ENCODE measurements around the gene NCSTN. TPM values are rescaled to one million over a fixed set of nuclear protein-coding genes. Genes with fewer than 3 reads are reported as not detected.

Gene NCSTN
- total RNA-seq, 1 donor from 2014 or later, result 50.6 TPM

GRCh38 chr1:160353223-160353622, 10.0 kb downstream of the NCSTN start:
- no peak for DNase-seq (ENCODE audit: extremely low spot score in 2 of 2)
- no peaks in the 10 kb centered on the region for H3K4me1 ChIP-seq
- no peak overlapping the region for H3K27ac ChIP-seq
- no peak overlapping the region for H3K4me3 ChIP-seq
- no peak for TF ChIP-seq POLR2AphosphoS5 (IDR thresholded peaks at IDR 0.05; ENCODE audit: insufficient read depth in 1 of 2, low read depth in 1 of 2)
- no peak for TF ChIP-seq POLR2A (IDR thresholded peaks at IDR 0.05)
- TF ChIP-seq, protein P1, sequence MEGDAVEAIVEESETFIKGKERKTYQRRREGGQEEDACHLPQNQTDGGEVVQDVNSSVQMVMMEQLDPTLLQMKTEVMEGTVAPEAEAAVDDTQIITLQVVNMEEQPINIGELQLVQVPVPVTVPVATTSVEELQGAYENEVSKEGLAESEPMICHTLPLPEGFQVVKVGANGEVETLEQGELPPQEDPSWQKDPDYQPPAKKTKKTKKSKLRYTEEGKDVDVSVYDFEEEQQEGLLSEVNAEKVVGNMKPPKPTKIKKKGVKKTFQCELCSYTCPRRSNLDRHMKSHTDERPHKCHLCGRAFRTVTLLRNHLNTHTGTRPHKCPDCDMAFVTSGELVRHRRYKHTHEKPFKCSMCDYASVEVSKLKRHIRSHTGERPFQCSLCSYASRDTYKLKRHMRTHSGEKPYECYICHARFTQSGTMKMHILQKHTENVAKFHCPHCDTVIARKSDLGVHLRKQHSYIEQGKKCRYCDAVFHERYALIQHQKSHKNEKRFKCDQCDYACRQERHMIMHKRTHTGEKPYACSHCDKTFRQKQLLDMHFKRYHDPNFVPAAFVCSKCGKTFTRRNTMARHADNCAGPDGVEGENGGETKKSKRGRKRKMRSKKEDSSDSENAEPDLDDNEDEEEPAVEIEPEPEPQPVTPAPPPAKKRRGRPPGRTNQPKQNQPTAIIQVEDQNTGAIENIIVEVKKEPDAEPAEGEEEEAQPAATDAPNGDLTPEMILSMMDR (IDR thresholded peaks at IDR 0.05), result no peak
- no peaks in the 10 kb centered on the region for H3K9me3 ChIP-seq
- peaks cover 0 to 92% of the 10 kb centered on the region in 2 donors for H3K36me3 ChIP-seq
- no peaks in the 10 kb centered on the region for H3K27me3 ChIP-seq
- intact Hi-C loops (cut with DNase I), result no loop called here

- H3K27ac ChIP-seq, result no peak overlapping the region
- no peaks in the 10 kb centered on the region for H3K27me3 ChIP-seq
- peaks cover 0 to 91% of the 10 kb centered on the region in 2 donors for H3K36me3 ChIP-seq
- DNase-seq (ENCODE audit: extremely low spot score in 2 of 2), result no peak
- H3K9me3 ChIP-seq, result no peaks in the 10 kb centered on the region
- intact Hi-C loops (cut with DNase I), result no loop called here
- no peaks in the 10 kb centered on the region for H3K4me1 ChIP-seq
- TF ChIP-seq POLR2A (IDR thresholded peaks at IDR 0.05) (no peak), POLR2AphosphoS5 (IDR thresholded peaks at IDR 0.05; ENCODE audit: insufficient read depth in 1 of 2, low read depth in 1 of 2) (no peak)
- TF ChIP-seq, protein P1 (IDR thresholded peaks at IDR 0.05), result no peak
- H3K4me3 ChIP-seq, result no peak overlapping the region
These were observed 11.3 kb downstream of the NCSTN start for GRCh38 chr1:160354388-160354985.

DNA sequence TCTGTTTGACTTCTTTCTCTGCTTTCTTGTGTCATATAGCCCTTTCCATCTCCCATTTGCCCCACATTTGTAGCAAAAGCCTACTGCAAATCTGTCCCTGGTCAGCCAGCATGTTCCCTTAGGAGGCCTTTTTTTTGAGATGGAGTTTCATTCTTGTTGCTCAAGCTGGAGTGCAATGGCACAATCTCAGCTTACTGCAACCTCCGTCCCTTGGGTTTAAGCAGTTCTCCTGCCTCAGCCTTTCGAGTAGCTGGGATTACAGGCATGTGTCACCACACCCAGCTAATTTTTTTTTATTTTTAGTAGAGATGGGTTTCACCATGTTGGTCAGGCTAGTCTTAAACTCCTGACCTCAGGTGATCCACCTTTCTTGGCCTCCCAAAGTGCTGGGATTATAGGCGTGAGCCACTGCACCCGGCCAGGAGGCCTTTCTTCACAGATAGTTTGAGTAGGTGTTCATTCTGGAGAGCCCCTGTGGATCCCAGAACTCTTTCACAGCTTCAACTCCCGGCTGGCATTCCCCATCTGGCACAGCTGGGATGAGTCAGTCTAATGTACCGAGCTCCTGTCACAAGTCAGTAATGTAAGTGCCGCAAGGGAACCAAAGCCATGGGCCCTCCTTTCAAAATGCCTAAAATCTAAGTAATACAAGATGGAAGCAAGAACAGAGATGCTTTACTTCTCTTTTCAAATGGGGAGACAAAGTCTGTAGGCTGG, 14.3 kb downstream of the NCSTN start:
- DNase-seq (ENCODE audit: extremely low spot score in 2 of 2), result peak in 1 of 2 donors; percentile 67
- peaks cover 0 to 61% of the 10 kb centered on the region in 2 donors for H3K36me3 ChIP-seq

DNA sequence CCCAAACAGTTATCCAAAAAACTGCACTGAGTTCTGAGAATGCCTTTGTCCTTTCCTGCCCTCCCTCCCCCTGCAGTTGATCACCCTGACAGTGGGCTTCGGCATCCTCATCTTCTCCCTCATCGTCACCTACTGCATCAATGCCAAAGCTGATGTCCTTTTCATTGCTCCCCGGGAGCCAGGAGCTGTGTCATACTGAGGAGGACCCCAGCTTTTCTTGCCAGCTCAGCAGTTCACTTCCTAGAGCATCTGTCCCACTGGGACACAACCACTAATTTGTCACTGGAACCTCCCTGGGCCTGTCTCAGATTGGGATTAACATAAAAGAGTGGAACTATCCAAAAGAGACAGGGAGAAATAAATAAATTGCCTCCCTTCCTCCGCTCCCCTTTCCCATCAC, 14.9 kb downstream of the NCSTN start:
- H3K27me3 ChIP-seq, result no peaks in the 10 kb centered on the region
- H3K9me3 ChIP-seq, result no peaks in the 10 kb centered on the region
- H3K27ac ChIP-seq, result no peak overlapping the region
- no peak for DNase-seq (ENCODE audit: extremely low spot score in 2 of 2)
- no peak overlapping the region for H3K4me3 ChIP-seq
- intact Hi-C loops (cut with DNase I), result no loop called here
- peaks cover 0 to 55% of the 10 kb centered on the region in 2 donors for H3K36me3 ChIP-seq
- no peaks in the 10 kb centered on the region for H3K4me1 ChIP-seq
- TF ChIP-seq, protein P1 (IDR thresholded peaks at IDR 0.05), result no peak
- TF ChIP-seq POLR2AphosphoS5 (IDR thresholded peaks at IDR 0.05; ENCODE audit: insufficient read depth in 1 of 2, low read depth in 1 of 2) (no peak), POLR2A (IDR thresholded peaks at IDR 0.05) (no peak)

More for the DNA sequence above, 14.3 kb downstream of the NCSTN start:
- TF ChIP-seq POLR2AphosphoS5 (IDR thresholded peaks at IDR 0.05; ENCODE audit: insufficient read depth in 1 of 2, low read depth in 1 of 2), result no peak
- TF ChIP-seq, protein P1 (IDR thresholded peaks at IDR 0.05), result no peak
- TF ChIP-seq POLR2A (IDR thresholded peaks at IDR 0.05), result no peak
- Histone ChIP-seq H3K9me3 (no peaks in the 10 kb centered on the region), H3K4me3 (no peak overlapping the region), H3K27me3 (no peaks in the 10 kb centered on the region), H3K27ac (no peak overlapping the region), H3K4me1 (no peaks in the 10 kb centered on the region)
- intact Hi-C loops (cut with DNase I), result loop anchor here (1.0 kb wide), 1 partner anchor 24 kb away; no protein-coding TSS in a partner anchor
